HG03460 (cell line): ENCODE results near the gene ENTPD6.
"Not testable (repeated sequence)": the region's sequence is repeated elsewhere in the genome, so short reads cannot be mapped to it uniquely, and the experiment has no call there.

ENCODE experiments used
- ATAC-seq: cut with Tn5 transposase; IDR thresholded peaks from one replicate; pipeline ENCODE4 v1.9.1; 2021; ENCODE audit not compliant: unreplicated experiment

The ENTPD6 gene

GRCh38 chr20:25253606-25254275 lies 58.2 kb downstream of the ENTPD6 start:
- ATAC-seq = no peak

GRCh38 chr20:25254571-25254970 lies 59.1 kb downstream of the ENTPD6 start:
- ATAC-seq = no peak

- no peak for ATAC-seq
Observed at GRCh38 chr20:25254986-25255680, 59.6 kb downstream of the ENTPD6 start.

- no peak for ATAC-seq
Observed at GRCh38 chr20:25256226-25256859, 60.8 kb downstream of the ENTPD6 start.

- ATAC-seq = no peak
Observed at GRCh38 chr20:25257130-25257529, 61.6 kb downstream of the ENTPD6 start.

- ATAC-seq = no peak
Observed at GRCh38 chr20:25257756-25258475, 62.4 kb downstream of the ENTPD6 start.

GRCh38 chr20:25258476-25258805 lies 62.9 kb downstream of the ENTPD6 start:
- no peak for ATAC-seq

GRCh38 chr20:25258828-25259227 lies 63.3 kb downstream of the ENTPD6 start:
- no peak for ATAC-seq

- ATAC-seq = no peak
Observed at GRCh38 chr20:25259358-25259757, 63.8 kb downstream of the ENTPD6 start.

- ATAC-seq = no peak
Observed at GRCh38 chr20:25259788-25260254, 64.3 kb downstream of the ENTPD6 start.

- ATAC-seq = not testable (repeated sequence)
Observed at GRCh38 chr20:25260770-25261437, 65.4 kb downstream of the ENTPD6 start.

- no peak for ATAC-seq
Observed at GRCh38 chr20:25269057-25269832, 73.7 kb downstream of the ENTPD6 start.

GRCh38 chr20:25269833-25270170 lies 74.3 kb downstream of the ENTPD6 start:
- no peak for ATAC-seq

- ATAC-seq = no peak
Observed at GRCh38 chr20:25270829-25271251, 75.3 kb downstream of the ENTPD6 start.

GRCh38 chr20:25271486-25272222 lies 76.1 kb downstream of the ENTPD6 start:
- ATAC-seq = no peak

- ATAC-seq = no peak
Observed at GRCh38 chr20:25272223-25273000, 76.9 kb downstream of the ENTPD6 start.

- no peak for ATAC-seq
Observed at GRCh38 chr20:25273046-25273445, 77.5 kb downstream of the ENTPD6 start.

GRCh38 chr20:25273541-25274358 lies 78.2 kb downstream of the ENTPD6 start:
- ATAC-seq = no peak
